GM18861 (cell line): ENCODE measurements around the gene KRTAP9-2.
"Not testable (repeated sequence)": the region's sequence is repeated elsewhere in the genome, so short reads cannot be mapped to it uniquely, and the experiment has no call there.

ENCODE experiments used
- ATAC-seq: cut with Tn5 transposase; IDR thresholded peaks from one replicate; pipeline ENCODE4 v1.9.1; 2021; ENCODE audit not compliant: unreplicated experiment

The KRTAP9-2 gene

GRCh38 chr17:41226598-41227095 is at the start of gene KRTAP9-2:
KRTAP9-2 (plus strand) TSS chr17:41226648; CDS start chr17:41226655, 7 bp downstream.
- not testable (repeated sequence) for ATAC-seq

- ATAC-seq, result no peak
Measured at GRCh38 chr17:41176744-41177387, 49.6 kb upstream of the KRTAP9-2 start.

GRCh38 chr17:41177727-41178271 is 48.6 kb upstream of the KRTAP9-2 start, which contains the start of gene KRTAP4-2:
KRTAP4-2 (minus strand) TSS chr17:41178221; CDS start chr17:41178164, 57 bp downstream.
- no peak for ATAC-seq

GRCh38 chr17:41178341-41178740 is 48.1 kb upstream of the KRTAP9-2 start:
- ATAC-seq, result no peak

GRCh38 chr17:41178843-41179616 is 47.4 kb upstream of the KRTAP9-2 start:
- no peak for ATAC-seq

GRCh38 chr17:41184480-41184961 is 41.9 kb upstream of the KRTAP9-2 start, which contains the start of gene KRTAP4-1:
KRTAP4-1 (minus strand) TSS chr17:41184911; CDS start chr17:41184854, 57 bp downstream.
- ATAC-seq, result no peak

GRCh38 chr17:41185001-41185400 is 41.4 kb upstream of the KRTAP9-2 start:
- no peak for ATAC-seq

- no peak for ATAC-seq
Measured at GRCh38 chr17:41186872-41187271, 39.6 kb upstream of the KRTAP9-2 start.

- ATAC-seq, result not testable (repeated sequence)
Measured at GRCh38 chr17:41189837-41190318, 36.6 kb upstream of the KRTAP9-2 start, which contains the start of gene KRTAP9-1. KRTAP9-1 (plus strand) TSS chr17:41189887; CDS start chr17:41189887, 0 bp downstream.

- ATAC-seq, result no peak
Measured at GRCh38 chr17:41190328-41190727, 36.1 kb upstream of the KRTAP9-2 start.

GRCh38 chr17:41196068-41196467 is 30.4 kb upstream of the KRTAP9-2 start:
- ATAC-seq, result no peak

GRCh38 chr17:41199421-41200078 is 26.9 kb upstream of the KRTAP9-2 start:
- no peak for ATAC-seq

GRCh38 chr17:41211845-41212466 is 14.5 kb upstream of the KRTAP9-2 start:
- ATAC-seq, result no peak

- no peak for ATAC-seq
Measured at GRCh38 chr17:41212524-41213169, 13.8 kb upstream of the KRTAP9-2 start.

- ATAC-seq, result no peak
Measured at GRCh38 chr17:41215681-41216080, 10.8 kb upstream of the KRTAP9-2 start.

- ATAC-seq, result no peak
Measured at GRCh38 chr17:41223821-41224220, 2.6 kb upstream of the KRTAP9-2 start.

- ATAC-seq, result no peak
Measured at GRCh38 chr17:41226051-41226450, 397 bp upstream of the KRTAP9-2 start.

- no peak for ATAC-seq
Measured at GRCh38 chr17:41230094-41230493, 3.6 kb downstream of the KRTAP9-2 start.

- ATAC-seq, result no peak
Measured at GRCh38 chr17:41231731-41232130, 5.3 kb downstream of the KRTAP9-2 start.
